Fibroblast of lung (primary cell): ENCODE data around the gene GHRHR. TPM values are rescaled to one million over a fixed set of nuclear protein-coding genes. Genes with fewer than 3 reads are reported as not detected.
A peak's percentile ranks its signal among the peaks of the same experiment; 100 is the strongest.

Experiments
- DNase-seq, 2 donors: peaks; one replicate each; pipeline versions ENCODE4 v3.0.0 to v3.0.0-alpha.2; 2010; ENCODE audit warnings: low read depth in 2 of 2
- H2AFZ ChIP-seq: 2 replicates; pipeline ENCODE4 v1.5.1; 2012; ENCODE audit warnings: low read length, control low read depth, inconsistent platforms
- H3K27ac ChIP-seq: 2 replicates; pipeline ENCODE4 v1.5.1; 2011; ENCODE audit warnings: low read length, control low read depth; ENCODE audit not compliant: insufficient read depth
- H3K27me3 ChIP-seq: 2 replicates; pipeline ENCODE4 v1.5.1; 2011; ENCODE audit warnings: mild to moderate bottlenecking, low read length; ENCODE audit not compliant: control insufficient read depth, insufficient read depth
- H3K36me3 ChIP-seq: 2 replicates; pipeline ENCODE4 v1.5.1; 2011; ENCODE audit warnings: low read length; ENCODE audit not compliant: control insufficient read depth, insufficient read depth
- H3K4me1 ChIP-seq: 2 replicates; pipeline ENCODE4 v1.5.1; 2011; ENCODE audit warnings: low read length; ENCODE audit not compliant: control insufficient read depth, insufficient read depth; ENCODE audit errors: extremely low read depth
- H3K4me2 ChIP-seq: 2 replicates; pipeline ENCODE4 v1.5.1; 2011; ENCODE audit warnings: low read length, control low read depth; ENCODE audit not compliant: insufficient read depth; ENCODE audit errors: extremely low read depth
- H3K4me3 ChIP-seq, 4 experiments: fragments of 200-600 bp in 1 of 4; sonication (generic) in 1 of 4; replicated peaks in 1 of 4; 2 replicates each; pipeline ENCODE4 v1.5.1; 2011 to 2016; ENCODE audit warnings: low read length in 4 of 4, low read depth in 3 of 4, mild to moderate bottlenecking in 3 of 4, control low read depth in 2 of 4, inconsistent platforms in 1 of 4, mixed read lengths in 1 of 4; ENCODE audit not compliant: insufficient read depth in 1 of 4; ENCODE audit errors: control extremely low read depth in 1 of 4
- H3K79me2 ChIP-seq: 2 replicates; pipeline ENCODE4 v1.5.1; 2012; ENCODE audit warnings: mild to moderate bottlenecking, low read length, inconsistent platforms; ENCODE audit not compliant: control insufficient read depth, insufficient read depth
- H3K9ac ChIP-seq: 2 replicates; pipeline ENCODE4 v1.5.1; 2011; ENCODE audit warnings: mild to moderate bottlenecking, low read length, control low read depth; ENCODE audit not compliant: insufficient read depth
- H3K9me3 ChIP-seq: 2 replicates; pipeline ENCODE4 v1.5.1; 2012; ENCODE audit warnings: low read depth, low read length; ENCODE audit not compliant: control insufficient read depth, insufficient read depth
- H4K20me1 ChIP-seq: 2 replicates; pipeline ENCODE4 v1.5.1; 2011; ENCODE audit warnings: low read length; ENCODE audit not compliant: control insufficient read depth, insufficient read depth; ENCODE audit errors: extremely low read depth
- CTCF ChIP-seq, 2 donors: IDR thresholded peaks in 1 of 2; conservative IDR thresholded peaks in 1 of 2; 1 replicate in 1 of 2; 2 replicates in 1 of 2; pipeline ENCODE4 v1.5.1; 2011 to 2012; ENCODE audit warnings: low read length in 2 of 2, control low read depth in 1 of 2, inconsistent platforms in 1 of 2, low read depth in 1 of 2, mild to moderate bottlenecking in 1 of 2
- EZH2 ChIP-seq: IDR thresholded peaks from 2 replicates; pipeline ENCODE4 v1.5.1; 2012; ENCODE audit warnings: low read length, control low read depth, mild to moderate bottlenecking; ENCODE audit errors: missing control alignments
- polyA plus RNA-seq, 2 donors: library from polyadenylated mRNA; depleted of rRNA in 1 of 2; stranded (reverse) in 1 of 2; unstranded in 1 of 2; fragments of >200 nt; gene quantifications; 2 replicates each; pipeline ENCODE4 v1.2.1, GENCODE V29; 2011 to 2012; ENCODE audit warnings: missing spikeins in 1 of 2
- total RNA-seq: library from RNA; depleted of rRNA; stranded (reverse); fragments of >200 nt; gene quantifications from 2 replicates; pipeline ENCODE4 v1.2.1, GENCODE V29; 2014

Gene GHRHR
- total and polyA plus RNA-seq, 2 donors (not counting 1 experiment from before 2014, with no cell fraction given): not detected

- DNase-seq: peak in 1 of 2 donors; percentile 44
- no peaks in the 10 kb centered on the region for H3K36me3 ChIP-seq
- H2AFZ ChIP-seq: no peak overlapping the region
- no peaks in the 10 kb centered on the region for H3K4me1 ChIP-seq
- H3K4me2 ChIP-seq: no peak overlapping the region
- TF ChIP-seq EZH2: no peak
- TF ChIP-seq CTCF (conservative IDR thresholded peaks at IDR 0.05 in 1 of 2, IDR thresholded peaks at IDR 0.05 in 1 of 2; ENCODE audit: low read depth in 1 of 2, low read length in 2 of 2): no peak
- H3K9me3 ChIP-seq: no peaks in the 10 kb centered on the region
- no peak overlapping the region for H3K4me3 ChIP-seq
- H3K27me3 ChIP-seq: no peaks in the 10 kb centered on the region
- no peak overlapping the region for H3K9ac ChIP-seq
- no peak overlapping the region for H3K27ac ChIP-seq
- H4K20me1 ChIP-seq: no peaks in the 10 kb centered on the region
- no peaks in the 10 kb centered on the region for H3K79me2 ChIP-seq
These were observed 38.5 kb downstream of the GHRHR start for GRCh38 chr7:31002256-31002655.

GRCh38 chr7:31003097-31003496 lies 39.3 kb downstream of the GHRHR start:
- Histone ChIP-seq H4K20me1 (no peaks in the 10 kb centered on the region), H3K27ac (no peak overlapping the region), H3K4me1 (no peaks in the 10 kb centered on the region), H3K4me2 (no peak overlapping the region), H3K4me3 (no peak overlapping the region), H3K9ac (no peak overlapping the region), H2AFZ (no peak overlapping the region), H3K36me3 (no peaks in the 10 kb centered on the region), H3K9me3 (no peaks in the 10 kb centered on the region), H3K27me3 (no peaks in the 10 kb centered on the region), H3K79me2 (no peaks in the 10 kb centered on the region)
- no peak for DNase-seq
- no peak for TF ChIP-seq EZH2
- no peak for TF ChIP-seq CTCF (conservative IDR thresholded peaks at IDR 0.05 in 1 of 2, IDR thresholded peaks at IDR 0.05 in 1 of 2; ENCODE audit: low read depth in 1 of 2, low read length in 2 of 2)

- no peaks in the 10 kb centered on the region for H3K4me1 ChIP-seq
- H3K4me2 ChIP-seq: no peak overlapping the region
- no peak overlapping the region for H3K9ac ChIP-seq
- H4K20me1 ChIP-seq: no peaks in the 10 kb centered on the region
- no peak overlapping the region for H3K27ac ChIP-seq
- H3K9me3 ChIP-seq: no peaks in the 10 kb centered on the region
- no peaks in the 10 kb centered on the region for H3K36me3 ChIP-seq
- no peak overlapping the region for H3K4me3 ChIP-seq
- no peaks in the 10 kb centered on the region for H3K79me2 ChIP-seq
- no peaks in the 10 kb centered on the region for H3K27me3 ChIP-seq
- no peak overlapping the region for H2AFZ ChIP-seq
- DNase-seq: peak in 1 of 2 donors; percentile 46
- TF ChIP-seq CTCF (conservative IDR thresholded peaks at IDR 0.05 in 1 of 2, IDR thresholded peaks at IDR 0.05 in 1 of 2; ENCODE audit: low read depth in 1 of 2, low read length in 2 of 2) (no peak), EZH2 (no peak)
These were observed 40.0 kb downstream of the GHRHR start for GRCh38 chr7:31003721-31004120.
